NCI-H1417 (cell line): ENCODE measurements around the gene WFDC8.
"Not testable (repeated sequence)": the region's sequence is repeated elsewhere in the genome, so short reads cannot be mapped to it uniquely, and the experiment has no call there.

Experiments used
- DNase-seq, 3 experiments: peaks; one replicate each; lab custom pipeline; 2025; lab: John Stamatoyannopoulos, UW

Gene WFDC8

GRCh38 chr20:45579184-45579583 lies at the start of gene WFDC8:
TSS of gene WFDC8 (minus strand) at chr20:45579284. CDS start at chr20:45579247, 37 bp downstream.
- DNase-seq: no peak

DNA sequence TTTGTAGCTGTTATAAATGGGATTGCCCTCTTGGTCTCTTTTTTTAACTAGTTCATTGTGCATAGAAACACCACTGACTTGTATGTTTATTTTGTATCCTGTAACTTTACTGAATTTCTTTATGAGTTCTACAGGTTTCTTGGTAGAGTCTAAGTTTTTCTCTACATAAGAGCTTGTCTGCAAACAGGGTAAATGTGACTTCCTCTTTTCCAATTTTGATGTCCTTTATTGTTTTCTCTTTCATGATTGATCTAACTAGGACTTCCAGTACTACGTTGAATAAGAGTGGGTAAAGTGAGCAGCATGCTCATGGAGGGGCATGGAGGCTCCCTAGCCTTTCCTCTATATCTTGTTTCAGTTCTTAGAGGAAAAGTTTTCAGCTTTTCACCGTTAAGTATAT lies 47.5 kb upstream of the WFDC8 start:
- no peak for DNase-seq

GRCh38 chr20:45621593-45621992 lies 42.5 kb upstream of the WFDC8 start:
- no peak for DNase-seq

DNA sequence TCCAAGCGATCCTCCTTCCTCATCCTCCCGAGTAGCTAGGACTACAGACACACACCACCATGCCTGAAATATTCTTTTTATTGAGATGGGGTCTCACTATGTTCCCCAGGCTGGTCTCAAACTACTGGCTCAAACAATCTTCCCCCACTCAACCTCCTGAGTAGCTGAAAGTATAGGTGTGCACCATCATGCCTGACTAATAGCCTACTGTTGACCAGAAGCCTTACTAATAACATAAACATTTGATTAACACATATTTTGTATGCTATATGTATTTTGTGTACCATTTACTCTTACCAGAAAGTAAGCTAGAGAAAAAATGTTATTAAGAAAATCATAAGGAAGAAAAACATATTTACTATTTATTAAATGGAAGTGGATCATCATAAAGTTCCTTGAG lies 38.5 kb upstream of the WFDC8 start:
- DNase-seq: no peak

DNA sequence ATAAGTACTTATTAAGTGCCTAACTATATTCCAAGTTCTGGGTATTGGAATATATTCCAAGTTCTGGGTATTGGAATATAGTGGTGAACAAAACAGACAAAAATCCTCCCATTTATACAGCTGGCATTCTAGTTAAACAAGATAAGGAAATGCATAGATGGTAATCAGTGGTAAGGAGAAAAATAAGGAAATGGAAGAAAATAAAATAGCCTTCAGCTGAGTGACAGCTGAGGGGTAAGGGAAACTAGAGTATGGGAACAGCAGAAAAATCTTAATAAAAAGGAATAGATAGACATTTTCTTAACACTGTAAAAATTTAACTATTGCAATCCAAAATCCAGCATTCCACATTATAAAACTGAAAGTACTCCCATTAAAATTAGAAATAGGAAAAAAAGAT lies 33.2 kb upstream of the WFDC8 start:
- no peak for DNase-seq

- no peak for DNase-seq
Measured at GRCh38 chr20:45611054-45611453, 32.0 kb upstream of the WFDC8 start.

- DNase-seq: no peak
Measured at GRCh38 chr20:45607810-45608209, 28.7 kb upstream of the WFDC8 start.

GRCh38 chr20:45595235-45595634 lies 16.2 kb upstream of the WFDC8 start:
- DNase-seq: no peak

DNA sequence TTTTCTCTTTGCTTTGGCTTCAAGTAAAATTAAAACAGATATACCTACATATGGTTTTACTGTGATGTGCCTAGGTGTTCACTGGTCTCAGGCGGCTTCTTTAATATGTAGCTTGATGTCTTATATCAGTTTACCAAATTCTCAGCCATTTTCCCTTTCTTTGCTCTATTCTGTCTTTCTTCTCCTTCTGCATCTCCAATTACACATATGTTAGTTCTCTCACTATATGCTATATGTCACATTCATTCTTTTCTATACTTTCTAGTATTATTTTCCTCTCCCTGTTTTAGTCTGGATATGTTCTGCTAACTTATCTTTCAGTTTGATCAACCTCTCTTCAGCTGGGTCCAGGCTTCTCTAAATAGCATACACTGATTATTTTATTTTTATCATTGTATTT lies 14.4 kb upstream of the WFDC8 start:
- DNase-seq: no peak

GRCh38 chr20:45592574-45593189 lies 13.6 kb upstream of the WFDC8 start:
- DNase-seq: peak; percentile 15 to 74 (median 33)

DNA sequence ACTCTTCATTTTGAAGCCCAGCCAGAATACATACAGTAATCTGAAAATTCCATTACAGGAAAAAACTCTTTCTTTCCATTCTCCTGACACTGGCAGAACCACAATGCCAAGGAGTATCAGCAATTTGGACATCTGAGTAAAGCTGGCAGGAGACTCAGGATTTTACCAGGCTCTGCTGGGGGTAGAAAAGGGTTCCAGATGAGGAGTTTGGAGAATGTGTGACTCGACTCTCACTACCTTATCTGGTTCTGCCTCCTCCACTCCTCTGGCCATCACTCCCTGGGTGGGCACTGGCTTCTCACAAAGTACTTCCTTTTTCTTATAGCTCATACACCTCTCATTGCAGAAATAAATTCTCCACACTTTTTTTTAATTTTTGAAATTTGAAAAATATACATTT lies 10.6 kb upstream of the WFDC8 start:
- no peak for DNase-seq

- DNase-seq: no peak
Measured at GRCh38 chr20:45588800-45589199, 9.7 kb upstream of the WFDC8 start.

DNA sequence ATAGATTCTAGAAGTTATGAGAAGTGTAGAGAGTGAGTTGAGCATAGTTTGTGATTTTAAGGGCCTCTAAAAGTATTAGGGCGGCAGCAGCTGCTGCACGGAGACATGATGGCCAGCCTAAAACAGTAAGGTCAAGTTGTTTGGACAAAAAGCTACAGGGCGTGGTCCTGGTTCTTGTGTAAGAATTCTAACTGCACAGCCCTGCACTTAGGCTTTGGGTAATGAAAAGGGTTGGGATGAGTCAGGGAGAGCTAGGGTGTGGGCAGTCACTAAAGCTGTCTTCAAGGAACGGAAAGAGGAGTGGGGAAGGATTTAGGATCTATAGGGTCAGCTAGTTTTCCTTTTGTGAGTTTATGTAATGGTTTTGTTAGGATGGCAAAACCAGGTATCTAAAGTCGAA lies 6.9 kb upstream of the WFDC8 start:
- DNase-seq: not testable (repeated sequence)

DNA sequence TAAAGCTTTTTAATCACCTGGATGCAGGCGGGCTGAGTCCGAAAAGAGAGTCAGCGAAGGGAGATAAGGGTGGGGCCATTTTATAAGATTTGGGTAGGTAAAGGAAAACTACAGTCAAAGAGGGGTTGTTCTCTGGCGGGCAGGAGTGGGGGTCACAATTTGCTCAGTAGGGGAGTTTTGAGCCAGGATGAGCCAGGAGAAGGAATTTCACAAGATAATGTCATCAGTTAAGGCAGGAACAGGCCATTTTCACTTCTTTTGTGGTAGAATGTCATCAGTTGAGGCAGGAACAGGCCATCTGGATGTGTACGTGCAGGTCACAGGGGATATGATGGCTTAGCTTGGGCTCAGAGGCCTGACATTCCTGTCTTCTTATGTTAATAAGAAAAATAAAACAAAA lies 5.2 kb upstream of the WFDC8 start:
- DNase-seq: not testable (repeated sequence)

DNA sequence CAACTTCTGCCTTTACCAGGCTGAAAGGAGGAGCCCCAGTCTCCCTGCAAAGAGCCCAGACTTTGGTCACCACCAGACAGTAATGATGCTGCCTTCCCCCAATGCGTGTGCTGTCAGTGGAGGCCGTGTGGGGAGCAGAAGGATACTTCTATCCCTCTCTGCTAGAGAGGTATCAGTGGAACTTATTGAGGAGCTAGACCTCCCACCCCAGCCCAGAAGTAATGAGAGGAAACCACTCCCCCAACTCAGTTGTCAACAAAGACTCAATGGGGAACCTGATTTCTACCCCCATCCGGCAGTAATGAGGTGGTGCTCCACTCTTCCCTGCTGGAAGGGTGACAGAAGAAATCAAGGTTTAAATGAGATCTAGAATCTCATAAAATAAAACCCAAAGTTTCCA lies 4.4 kb upstream of the WFDC8 start:
- no peak for DNase-seq

GRCh38 chr20:45581702-45582101 lies 2.6 kb upstream of the WFDC8 start:
- no peak for DNase-seq

- DNase-seq: no peak
Measured at GRCh38 chr20:45578231-45578630, 853 bp downstream of the WFDC8 start.

DNA sequence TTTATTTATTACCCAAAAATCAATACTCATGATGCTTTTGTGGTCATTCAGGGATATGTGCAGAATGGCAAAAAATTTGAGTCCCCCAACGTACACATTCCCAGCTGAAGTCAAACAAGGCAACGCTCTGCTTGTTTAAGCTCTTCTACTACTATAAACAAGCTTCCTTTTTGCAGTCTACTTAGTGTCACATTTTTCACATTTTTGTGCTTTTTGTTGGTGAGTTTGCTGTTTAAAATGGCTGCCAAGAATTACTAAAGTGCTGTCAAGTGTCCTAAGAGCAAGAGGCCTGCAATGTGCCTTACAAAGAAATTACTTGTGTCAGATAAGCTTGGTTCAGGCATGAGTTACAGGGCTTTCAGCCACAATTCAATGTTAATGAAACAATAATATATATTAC lies 2.1 kb downstream of the WFDC8 start:
- no peak for DNase-seq

- DNase-seq: no peak
Measured at GRCh38 chr20:45575931-45576330, 3.2 kb downstream of the WFDC8 start.

DNA sequence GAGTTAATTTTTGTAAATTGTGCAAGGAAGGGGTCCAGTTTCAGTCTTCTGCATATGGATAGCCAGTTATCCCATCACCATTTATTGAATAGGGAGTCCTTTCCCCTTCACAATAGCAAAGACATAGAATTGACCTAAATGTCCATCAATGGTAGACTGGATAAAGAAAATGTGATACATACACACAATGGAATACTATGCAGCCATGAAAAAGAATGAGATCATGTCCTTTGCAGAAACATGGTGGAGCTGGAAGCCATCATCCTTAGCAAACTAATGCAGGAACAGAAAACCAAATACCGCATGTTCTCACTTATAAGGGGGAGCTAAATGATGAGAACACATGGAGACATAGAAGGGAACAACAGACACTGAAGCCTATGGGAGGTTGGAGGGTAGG lies 9.4 kb downstream of the WFDC8 start:
- not testable (repeated sequence) for DNase-seq

GRCh38 chr20:45564760-45565276 lies 14.3 kb downstream of the WFDC8 start:
- DNase-seq: no peak

DNA sequence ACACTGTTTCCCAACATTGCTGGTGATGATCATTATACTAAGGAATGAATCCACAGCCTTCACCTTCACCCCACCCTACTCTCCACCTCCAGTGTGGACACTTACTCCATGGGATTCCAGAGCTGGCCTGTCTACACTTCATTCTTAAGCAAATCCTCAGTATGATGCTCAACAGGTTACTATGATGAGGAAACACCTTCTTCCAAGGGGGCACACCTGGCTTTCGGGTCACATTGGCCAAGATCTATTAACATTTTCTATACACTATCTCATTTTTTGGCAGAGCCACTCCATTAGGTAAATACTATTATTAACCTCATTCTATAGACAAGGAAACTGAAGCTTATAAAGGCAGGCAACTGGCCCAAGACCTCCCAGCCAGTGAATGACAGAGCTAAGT lies 23.9 kb downstream of the WFDC8 start:
- no peak for DNase-seq

GRCh38 chr20:45552456-45552855 lies 26.6 kb downstream of the WFDC8 start:
- DNase-seq: peak in 1 of 3 experiments; percentile 19

DNA sequence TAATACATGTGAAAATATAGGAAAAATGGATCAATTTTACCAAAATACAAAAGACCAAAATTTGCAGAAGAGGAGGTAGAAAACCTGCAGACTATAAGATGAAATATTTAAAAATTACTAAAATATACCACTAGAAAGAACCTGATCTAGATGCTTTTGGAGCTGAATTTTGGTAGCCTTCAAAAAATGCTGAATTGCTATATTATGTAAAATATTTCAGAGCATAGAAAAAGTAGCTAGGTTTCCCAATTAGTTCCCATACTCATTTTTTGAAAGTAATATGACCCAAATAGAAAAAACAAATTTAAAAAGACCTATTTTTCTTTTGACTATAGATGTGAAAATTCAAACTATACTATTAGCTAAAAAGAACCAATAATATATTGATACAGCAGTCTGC lies 28.3 kb downstream of the WFDC8 start:
- no peak for DNase-seq
